GM23338 (cell line): Measurements from ENCODE around the gene MALRD1. TPM values are rescaled to one million over a fixed set of nuclear protein-coding genes. Genes with fewer than 3 reads are reported as not detected.
A peak's percentile ranks its signal among the peaks of the same experiment; 100 is the strongest.

Source experiments
- ATAC-seq: fragments of 200-7000 bp; cut with Tn5 transposase; 3 replicates; pipeline ENCODE4 v1.9.1; 2020
- DNase-seq: peaks from one replicate; pipeline ENCODE4 v3.0.0-alpha.2; 2015; ENCODE audit warnings: low spot score
- H2AFZ ChIP-seq: fragments of 200-600 bp; sonication (generic); 2 replicates; pipeline ENCODE4 v1.8.0; 2016; ENCODE audit warnings: antibody characterized with exemption, mild to moderate bottlenecking, moderate library complexity
- H3F3A ChIP-seq: fragments of 200-600 bp; sonication (generic); replicated peaks from 2 replicates; pipeline ENCODE4 v1.8.0; 2017; ENCODE audit warnings: antibody characterized with exemption, mixed run types, low read depth
- H3K27ac ChIP-seq: fragments of 200-600 bp; sonication (generic); 2 replicates; pipeline ENCODE4 v1.6.1; 2016; ENCODE audit warnings: low read depth
- H3K27me3 ChIP-seq: fragments of 200-600 bp; sonication (generic); 2 replicates; pipeline ENCODE4 v1.8.0; 2016; ENCODE audit warnings: mild to moderate bottlenecking, mixed run types, moderate library complexity; ENCODE audit not compliant: insufficient read depth
- H3K36me3 ChIP-seq: fragments of 200-600 bp; sonication (generic); 2 replicates; pipeline ENCODE4 v1.8.0; 2016; ENCODE audit warnings: mild to moderate bottlenecking; ENCODE audit not compliant: insufficient read depth
- H3K4me1 ChIP-seq: fragments of 200-600 bp; sonication (generic); 2 replicates; pipeline ENCODE4 v1.8.0; 2016; ENCODE audit warnings: mild to moderate bottlenecking, moderate library complexity; ENCODE audit not compliant: insufficient read depth
- H3K4me2 ChIP-seq: fragments of 200-600 bp; sonication (generic); 2 replicates; pipeline ENCODE4 v1.7.1; 2017; ENCODE audit warnings: mixed run types
- H3K4me3 ChIP-seq: fragments of 200-600 bp; sonication (generic); 2 replicates; pipeline ENCODE4 v1.6.1; 2016; ENCODE audit warnings: mixed run types
- H3K79me2 ChIP-seq: fragments of 200-600 bp; sonication (generic); replicated peaks from 2 replicates; pipeline ENCODE4 v1.8.0; 2017; ENCODE audit warnings: mild to moderate bottlenecking; ENCODE audit not compliant: insufficient read depth
- H3K9me2 ChIP-seq: fragments of 200-600 bp; sonication (generic); 2 replicates; pipeline ENCODE4 v1.8.0; 2017; ENCODE audit not compliant: insufficient read depth
- H4K20me1 ChIP-seq: fragments of 200-600 bp; sonication (generic); replicated peaks from 2 replicates; pipeline ENCODE4 v1.8.0; 2017; ENCODE audit warnings: mild to moderate bottlenecking; ENCODE audit not compliant: insufficient read depth
- H3K27ac Mint-ChIP-seq: 2 replicates; pipeline ENCODE4 v1.8.0; 2020; ENCODE audit warnings: inconsistent platforms, mild to moderate bottlenecking, moderate library complexity, mixed read lengths
- H3K27me3 Mint-ChIP-seq: 3 replicates; pipeline ENCODE4 v1.8.0; 2022; ENCODE audit warnings: low read depth, mild to moderate bottlenecking, moderate library complexity, mixed read lengths, inconsistent platforms; ENCODE audit not compliant: insufficient read depth, poor library complexity
- H3K36me3 Mint-ChIP-seq: 3 replicates; pipeline ENCODE4 v1.8.0; 2021; ENCODE audit warnings: low read depth, mild to moderate bottlenecking, inconsistent platforms, moderate library complexity, mixed read lengths
- H3K4me1 Mint-ChIP-seq: 3 replicates; pipeline ENCODE4 v1.8.0; 2020; ENCODE audit warnings: mild to moderate bottlenecking, inconsistent platforms, mixed read lengths
- H3K4me3 Mint-ChIP-seq: 3 replicates; pipeline ENCODE4 v1.8.0; 2021; ENCODE audit warnings: moderate library complexity, mild to moderate bottlenecking, inconsistent platforms, mixed read lengths
- H3K9me3 Mint-ChIP-seq: 3 replicates; pipeline ENCODE4 v1.8.0; 2020; ENCODE audit warnings: moderate library complexity, mild to moderate bottlenecking, inconsistent platforms, mixed read lengths
- CREB1 ChIP-seq: fragments of 250-450 bp; sonication (Bioruptor Pico); IDR thresholded peaks from 2 replicates; pipeline ENCODE4 v1.5.0; 2020; ENCODE audit warnings: low read depth, mild to moderate bottlenecking, moderate library complexity
- EZH2 ChIP-seq: fragments of 200-600 bp; sonication (generic); IDR thresholded peaks from one replicate; pipeline ENCODE4 v1.8.0; 2017; ENCODE audit warnings: antibody characterized with exemption, mild to moderate bottlenecking, low read depth; ENCODE audit not compliant: unreplicated experiment
- EZH2phosphoT487 ChIP-seq: fragments of 200-600 bp; sonication (generic); IDR thresholded peaks from one replicate; pipeline ENCODE4 v1.8.1; 2018; ENCODE audit warnings: antibody characterized with exemption; ENCODE audit not compliant: unreplicated experiment
- JUNB ChIP-seq: IDR thresholded peaks from one replicate; pipeline ENCODE4 v1.6.1; 2016; ENCODE audit warnings: antibody characterized with exemption; ENCODE audit not compliant: unreplicated experiment
- NANOG ChIP-seq: IDR thresholded peaks from 2 replicates; pipeline ENCODE4 v1.6.1; 2016; ENCODE audit warnings: antibody characterized with exemption, borderline replicate concordance
- POLR2AphosphoS5 ChIP-seq: IDR thresholded peaks from 2 replicates; pipeline ENCODE4 v1.6.1; 2016; ENCODE audit warnings: antibody characterized with exemption, low read depth
- STAT1 ChIP-seq: IDR thresholded peaks from one replicate; pipeline ENCODE4 v1.6.1; 2016; ENCODE audit warnings: antibody characterized with exemption; ENCODE audit not compliant: unreplicated experiment
- ZNF114 ChIP-seq: fragments of 250-450 bp; sonication (Bioruptor Pico); IDR thresholded peaks from 2 replicates; pipeline ENCODE4 v1.5.0; 2020; ENCODE audit warnings: mild to moderate bottlenecking, moderate library complexity
- ZNF331 ChIP-seq: fragments of 250-450 bp; sonication (Bioruptor Pico); IDR thresholded peaks from 2 replicates; pipeline ENCODE4 v1.5.0; 2020; ENCODE audit warnings: low read depth, mild to moderate bottlenecking, moderate library complexity
- polyA plus RNA-seq: library from polyadenylated mRNA; unstranded; fragments of >200 nt; fragmentation: Nextera tagmentation; extraction: Ambion mirVana; gene quantifications from 2 replicates; pipeline ENCODE4 v1.2.1, GENCODE V29; 2016
- total RNA-seq: library from RNA; depleted of rRNA; stranded (reverse); fragments of >200 nt; shearing (Covaris generic); gene quantifications from 2 replicates; pipeline ENCODE4 v1.2.3, GENCODE V29; 2014
- TF ChIP-seq, protein P1 (sequence below): fragments of 250-450 bp; sonication (Bioruptor Pico); IDR thresholded peaks from 2 replicates; pipeline ENCODE4 v1.5.0; 2020; ENCODE audit warnings: mild to moderate bottlenecking, moderate library complexity
- TF ChIP-seq, protein P2 (sequence below): IDR thresholded peaks from 2 replicates; pipeline ENCODE4 v1.6.1; 2016; ENCODE audit warnings: antibody characterized with exemption
- TF ChIP-seq, protein P3 (sequence below): IDR thresholded peaks from one replicate; pipeline ENCODE4 v1.6.1; 2018; ENCODE audit warnings: antibody characterized with exemption; ENCODE audit not compliant: unreplicated experiment
- TF ChIP-seq, protein P4 (sequence below), 2 experiments: fragments of 200-600 bp in 1 of 2; sonication (generic) in 1 of 2; conservative IDR thresholded peaks; 2 replicates each; pipeline versions ENCODE4 v1.5.1 to v1.6.1; 2016 to 2017; ENCODE audit warnings: antibody characterized with exemption in 2 of 2, low read depth in 2 of 2, mild to moderate bottlenecking in 2 of 2, moderate library complexity in 1 of 2

Gene MALRD1
- total and polyA plus RNA-seq, 2 experiments from 2014 or later: 0.42 to 1.9 TPM

DNA sequence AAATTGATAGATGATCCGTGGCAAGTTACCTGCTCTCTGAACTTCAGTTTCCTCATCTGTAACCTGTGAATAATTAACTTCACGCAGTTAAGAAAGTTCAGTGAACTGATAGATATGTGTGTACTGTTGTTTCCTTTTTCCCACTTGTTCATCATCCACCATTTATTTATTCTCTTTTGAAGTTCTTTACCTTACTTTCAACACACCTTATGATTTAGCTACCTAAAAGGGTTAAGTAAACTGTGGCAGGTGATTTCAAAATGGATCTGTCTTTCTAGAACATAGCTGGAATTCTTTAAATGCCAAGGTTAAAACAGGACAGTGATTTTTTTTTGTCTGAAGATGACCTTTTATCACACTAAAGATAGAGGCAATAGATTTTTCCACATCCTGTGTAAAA lies 27.4 kb upstream of the MALRD1 start:
- TF ChIP-seq ZNF114 (CRISPR knock-in tag) (no peak), EZH2 (no peak), CREB1 (CRISPR knock-in tag) (no peak), NANOG (no peak), JUNB (no peak), EZH2phosphoT487 (no peak), POLR2AphosphoS5 (no peak), STAT1 (no peak), ZNF331 (CRISPR knock-in tag) (no peak)
- TF ChIP-seq, protein P1, sequence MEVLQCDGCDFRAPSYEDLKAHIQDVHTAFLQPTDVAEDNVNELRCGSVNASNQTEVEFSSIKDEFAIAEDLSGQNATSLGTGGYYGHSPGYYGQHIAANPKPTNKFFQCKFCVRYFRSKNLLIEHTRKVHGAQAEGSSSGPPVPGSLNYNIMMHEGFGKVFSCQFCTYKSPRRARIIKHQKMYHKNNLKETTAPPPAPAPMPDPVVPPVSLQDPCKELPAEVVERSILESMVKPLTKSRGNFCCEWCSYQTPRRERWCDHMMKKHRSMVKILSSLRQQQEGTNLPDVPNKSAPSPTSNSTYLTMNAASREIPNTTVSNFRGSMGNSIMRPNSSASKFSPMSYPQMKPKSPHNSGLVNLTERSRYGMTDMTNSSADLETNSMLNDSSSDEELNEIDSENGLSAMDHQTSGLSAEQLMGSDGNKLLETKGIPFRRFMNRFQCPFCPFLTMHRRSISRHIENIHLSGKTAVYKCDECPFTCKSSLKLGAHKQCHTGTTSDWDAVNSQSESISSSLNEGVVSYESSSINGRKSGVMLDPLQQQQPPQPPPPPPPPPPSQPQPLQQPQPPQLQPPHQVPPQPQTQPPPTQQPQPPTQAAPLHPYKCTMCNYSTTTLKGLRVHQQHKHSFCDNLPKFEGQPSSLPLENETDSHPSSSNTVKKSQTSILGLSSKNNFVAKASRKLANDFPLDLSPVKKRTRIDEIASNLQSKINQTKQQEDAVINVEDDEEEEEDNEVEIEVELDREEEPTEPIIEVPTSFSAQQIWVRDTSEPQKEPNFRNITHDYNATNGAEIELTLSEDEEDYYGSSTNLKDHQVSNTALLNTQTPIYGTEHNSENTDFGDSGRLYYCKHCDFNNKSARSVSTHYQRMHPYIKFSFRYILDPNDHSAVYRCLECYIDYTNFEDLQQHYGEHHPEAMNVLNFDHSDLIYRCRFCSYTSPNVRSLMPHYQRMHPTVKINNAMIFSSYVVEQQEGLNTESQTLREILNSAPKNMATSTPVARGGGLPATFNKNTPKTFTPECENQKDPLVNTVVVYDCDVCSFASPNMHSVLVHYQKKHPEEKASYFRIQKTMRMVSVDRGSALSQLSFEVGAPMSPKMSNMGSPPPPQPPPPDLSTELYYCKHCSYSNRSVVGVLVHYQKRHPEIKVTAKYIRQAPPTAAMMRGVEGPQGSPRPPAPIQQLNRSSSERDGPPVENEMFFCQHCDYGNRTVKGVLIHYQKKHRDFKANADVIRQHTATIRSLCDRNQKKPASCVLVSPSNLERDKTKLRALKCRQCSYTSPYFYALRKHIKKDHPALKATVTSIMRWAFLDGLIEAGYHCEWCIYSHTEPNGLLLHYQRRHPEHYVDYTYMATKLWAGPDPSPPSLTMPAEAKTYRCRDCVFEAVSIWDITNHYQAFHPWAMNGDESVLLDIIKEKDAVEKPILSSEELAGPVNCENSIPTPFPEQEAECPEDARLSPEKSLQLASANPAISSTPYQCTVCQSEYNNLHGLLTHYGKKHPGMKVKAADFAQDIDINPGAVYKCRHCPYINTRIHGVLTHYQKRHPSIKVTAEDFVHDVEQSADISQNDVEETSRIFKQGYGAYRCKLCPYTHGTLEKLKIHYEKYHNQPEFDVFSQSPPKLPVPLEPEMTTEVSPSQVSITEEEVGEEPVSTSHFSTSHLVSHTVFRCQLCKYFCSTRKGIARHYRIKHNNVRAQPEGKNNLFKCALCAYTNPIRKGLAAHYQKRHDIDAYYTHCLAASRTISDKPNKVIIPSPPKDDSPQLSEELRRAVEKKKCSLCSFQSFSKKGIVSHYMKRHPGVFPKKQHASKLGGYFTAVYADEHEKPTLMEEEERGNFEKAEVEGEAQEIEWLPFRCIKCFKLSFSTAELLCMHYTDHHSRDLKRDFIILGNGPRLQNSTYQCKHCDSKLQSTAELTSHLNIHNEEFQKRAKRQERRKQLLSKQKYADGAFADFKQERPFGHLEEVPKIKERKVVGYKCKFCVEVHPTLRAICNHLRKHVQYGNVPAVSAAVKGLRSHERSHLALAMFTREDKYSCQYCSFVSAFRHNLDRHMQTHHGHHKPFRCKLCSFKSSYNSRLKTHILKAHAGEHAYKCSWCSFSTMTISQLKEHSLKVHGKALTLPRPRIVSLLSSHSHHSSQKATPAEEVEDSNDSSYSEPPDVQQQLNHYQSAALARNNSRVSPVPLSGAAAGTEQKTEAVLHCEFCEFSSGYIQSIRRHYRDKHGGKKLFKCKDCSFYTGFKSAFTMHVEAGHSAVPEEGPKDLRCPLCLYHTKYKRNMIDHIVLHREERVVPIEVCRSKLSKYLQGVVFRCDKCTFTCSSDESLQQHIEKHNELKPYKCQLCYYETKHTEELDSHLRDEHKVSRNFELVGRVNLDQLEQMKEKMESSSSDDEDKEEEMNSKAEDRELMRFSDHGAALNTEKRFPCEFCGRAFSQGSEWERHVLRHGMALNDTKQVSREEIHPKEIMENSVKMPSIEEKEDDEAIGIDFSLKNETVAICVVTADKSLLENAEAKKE: no peak
- TF ChIP-seq, protein P2, sequence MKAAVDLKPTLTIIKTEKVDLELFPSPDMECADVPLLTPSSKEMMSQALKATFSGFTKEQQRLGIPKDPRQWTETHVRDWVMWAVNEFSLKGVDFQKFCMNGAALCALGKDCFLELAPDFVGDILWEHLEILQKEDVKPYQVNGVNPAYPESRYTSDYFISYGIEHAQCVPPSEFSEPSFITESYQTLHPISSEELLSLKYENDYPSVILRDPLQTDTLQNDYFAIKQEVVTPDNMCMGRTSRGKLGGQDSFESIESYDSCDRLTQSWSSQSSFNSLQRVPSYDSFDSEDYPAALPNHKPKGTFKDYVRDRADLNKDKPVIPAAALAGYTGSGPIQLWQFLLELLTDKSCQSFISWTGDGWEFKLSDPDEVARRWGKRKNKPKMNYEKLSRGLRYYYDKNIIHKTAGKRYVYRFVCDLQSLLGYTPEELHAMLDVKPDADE: no peak
- TF ChIP-seq, protein P3, sequence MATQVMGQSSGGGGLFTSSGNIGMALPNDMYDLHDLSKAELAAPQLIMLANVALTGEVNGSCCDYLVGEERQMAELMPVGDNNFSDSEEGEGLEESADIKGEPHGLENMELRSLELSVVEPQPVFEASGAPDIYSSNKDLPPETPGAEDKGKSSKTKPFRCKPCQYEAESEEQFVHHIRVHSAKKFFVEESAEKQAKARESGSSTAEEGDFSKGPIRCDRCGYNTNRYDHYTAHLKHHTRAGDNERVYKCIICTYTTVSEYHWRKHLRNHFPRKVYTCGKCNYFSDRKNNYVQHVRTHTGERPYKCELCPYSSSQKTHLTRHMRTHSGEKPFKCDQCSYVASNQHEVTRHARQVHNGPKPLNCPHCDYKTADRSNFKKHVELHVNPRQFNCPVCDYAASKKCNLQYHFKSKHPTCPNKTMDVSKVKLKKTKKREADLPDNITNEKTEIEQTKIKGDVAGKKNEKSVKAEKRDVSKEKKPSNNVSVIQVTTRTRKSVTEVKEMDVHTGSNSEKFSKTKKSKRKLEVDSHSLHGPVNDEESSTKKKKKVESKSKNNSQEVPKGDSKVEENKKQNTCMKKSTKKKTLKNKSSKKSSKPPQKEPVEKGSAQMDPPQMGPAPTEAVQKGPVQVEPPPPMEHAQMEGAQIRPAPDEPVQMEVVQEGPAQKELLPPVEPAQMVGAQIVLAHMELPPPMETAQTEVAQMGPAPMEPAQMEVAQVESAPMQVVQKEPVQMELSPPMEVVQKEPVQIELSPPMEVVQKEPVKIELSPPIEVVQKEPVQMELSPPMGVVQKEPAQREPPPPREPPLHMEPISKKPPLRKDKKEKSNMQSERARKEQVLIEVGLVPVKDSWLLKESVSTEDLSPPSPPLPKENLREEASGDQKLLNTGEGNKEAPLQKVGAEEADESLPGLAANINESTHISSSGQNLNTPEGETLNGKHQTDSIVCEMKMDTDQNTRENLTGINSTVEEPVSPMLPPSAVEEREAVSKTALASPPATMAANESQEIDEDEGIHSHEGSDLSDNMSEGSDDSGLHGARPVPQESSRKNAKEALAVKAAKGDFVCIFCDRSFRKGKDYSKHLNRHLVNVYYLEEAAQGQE: no peak
- TF ChIP-seq, protein P4, sequence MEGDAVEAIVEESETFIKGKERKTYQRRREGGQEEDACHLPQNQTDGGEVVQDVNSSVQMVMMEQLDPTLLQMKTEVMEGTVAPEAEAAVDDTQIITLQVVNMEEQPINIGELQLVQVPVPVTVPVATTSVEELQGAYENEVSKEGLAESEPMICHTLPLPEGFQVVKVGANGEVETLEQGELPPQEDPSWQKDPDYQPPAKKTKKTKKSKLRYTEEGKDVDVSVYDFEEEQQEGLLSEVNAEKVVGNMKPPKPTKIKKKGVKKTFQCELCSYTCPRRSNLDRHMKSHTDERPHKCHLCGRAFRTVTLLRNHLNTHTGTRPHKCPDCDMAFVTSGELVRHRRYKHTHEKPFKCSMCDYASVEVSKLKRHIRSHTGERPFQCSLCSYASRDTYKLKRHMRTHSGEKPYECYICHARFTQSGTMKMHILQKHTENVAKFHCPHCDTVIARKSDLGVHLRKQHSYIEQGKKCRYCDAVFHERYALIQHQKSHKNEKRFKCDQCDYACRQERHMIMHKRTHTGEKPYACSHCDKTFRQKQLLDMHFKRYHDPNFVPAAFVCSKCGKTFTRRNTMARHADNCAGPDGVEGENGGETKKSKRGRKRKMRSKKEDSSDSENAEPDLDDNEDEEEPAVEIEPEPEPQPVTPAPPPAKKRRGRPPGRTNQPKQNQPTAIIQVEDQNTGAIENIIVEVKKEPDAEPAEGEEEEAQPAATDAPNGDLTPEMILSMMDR (conservative IDR thresholded peaks at IDR 0.05; ENCODE audit: low read depth in 2 of 2): no peak

More for the DNA sequence above, 27.4 kb upstream of the MALRD1 start:
- Mint-ChIP-seq H3K27ac (no peak overlapping the region), H3K36me3 (no peaks in the 10 kb centered on the region), H3K9me3 (0 out of 3 replicates have a peak, but pooled peaks cover 3% of the 10 kb centered on the region), H3K4me3 (no peak overlapping the region), H3K27me3 (no peaks in the 10 kb centered on the region), H3K4me1 (peaks cover 6% of the 10 kb centered on the region; the same call in 2 of the 3 replicates)
- ATAC-seq: no peak
- DNase-seq: peak; percentile 6
- no peaks in the 10 kb centered on the region for H3F3A ChIP-seq
- H3K27ac ChIP-seq: no peak overlapping the region
- no peak overlapping the region for H3K4me3 ChIP-seq
- no peaks in the 10 kb centered on the region for H4K20me1 ChIP-seq
- H3K79me2 ChIP-seq: no peaks in the 10 kb centered on the region
- no peaks in the 10 kb centered on the region for H3K36me3 ChIP-seq
- no peaks in the 10 kb centered on the region for H3K27me3 ChIP-seq
- H3K9me2 ChIP-seq: no peaks in the 10 kb centered on the region
- no peak overlapping the region for H3K4me2 ChIP-seq
- no peaks in the 10 kb centered on the region; the same call in 1 of the 2 replicates for H3K4me1 ChIP-seq
- no peak overlapping the region for H2AFZ ChIP-seq
